A549 treated with AZD2906 at 1 μM for 4 hours (cell line): ENCODE results near the gene C8B. TPM values are rescaled to one million over a fixed set of nuclear protein-coding genes. Genes with fewer than 3 reads are reported as not detected.

Source experiments
- total RNA-seq: library from RNA; stranded (reverse); fragments of 200-300 nt; extraction: Qiagen RNA extraction; gene quantifications from 5 replicates; pipeline ENCODE4 v1.2.3, GENCODE V29; 2022

C8B gene
- not detected in 5 replicates for total RNA-seq

GRCh38 chr1:56965916-56966697 is at the start of gene C8B:
C8B (minus strand) TSS chr1:56966015; CDS start chr1:56965948, 67 bp downstream.

Other genes with a start within 250 kb of the C8B start
- not detected in 5 replicates for gene FYB2, start 146.6 kb downstream of the C8B start, total RNA-seq
- gene C8A, start 111.2 kb downstream of the C8B start, total RNA-seq: not detected in 5 replicates